VCaP (cell line): ENCODE results near the gene SLC5A9.

ENCODE experiments used
- H3K27ac ChIP-seq: fragments of 450-650 bp; 2 replicates; pipeline ENCODE4 v1.5.1; 2017
- TF ChIP-seq, protein P1 (sequence below): fragments of 450-650 bp; conservative IDR thresholded peaks from 2 replicates; pipeline ENCODE4 v1.5.1; 2017; ENCODE audit warnings: mild to moderate bottlenecking, moderate library complexity

SLC5A9 gene

DNA sequence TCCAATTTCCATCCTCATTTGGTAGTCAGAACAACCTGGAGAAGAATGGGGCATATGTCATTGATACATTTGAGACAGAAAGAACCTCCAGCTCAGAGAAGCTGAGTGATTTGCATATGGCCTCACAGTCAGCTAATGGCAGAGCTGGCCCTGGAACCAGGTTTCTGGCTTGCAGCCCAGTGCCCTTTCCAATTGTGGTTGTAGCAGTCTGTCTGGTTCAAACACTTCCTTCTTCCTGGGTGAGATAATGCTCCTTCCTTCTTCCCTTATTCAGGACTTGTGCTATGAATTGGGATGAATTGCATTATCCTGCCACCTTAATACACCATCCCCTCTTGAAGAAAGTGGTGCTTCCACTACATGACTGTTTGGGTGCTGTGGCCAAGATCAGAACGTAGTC lies 24.2 kb downstream of the SLC5A9 start:
- TF ChIP-seq, protein P1, sequence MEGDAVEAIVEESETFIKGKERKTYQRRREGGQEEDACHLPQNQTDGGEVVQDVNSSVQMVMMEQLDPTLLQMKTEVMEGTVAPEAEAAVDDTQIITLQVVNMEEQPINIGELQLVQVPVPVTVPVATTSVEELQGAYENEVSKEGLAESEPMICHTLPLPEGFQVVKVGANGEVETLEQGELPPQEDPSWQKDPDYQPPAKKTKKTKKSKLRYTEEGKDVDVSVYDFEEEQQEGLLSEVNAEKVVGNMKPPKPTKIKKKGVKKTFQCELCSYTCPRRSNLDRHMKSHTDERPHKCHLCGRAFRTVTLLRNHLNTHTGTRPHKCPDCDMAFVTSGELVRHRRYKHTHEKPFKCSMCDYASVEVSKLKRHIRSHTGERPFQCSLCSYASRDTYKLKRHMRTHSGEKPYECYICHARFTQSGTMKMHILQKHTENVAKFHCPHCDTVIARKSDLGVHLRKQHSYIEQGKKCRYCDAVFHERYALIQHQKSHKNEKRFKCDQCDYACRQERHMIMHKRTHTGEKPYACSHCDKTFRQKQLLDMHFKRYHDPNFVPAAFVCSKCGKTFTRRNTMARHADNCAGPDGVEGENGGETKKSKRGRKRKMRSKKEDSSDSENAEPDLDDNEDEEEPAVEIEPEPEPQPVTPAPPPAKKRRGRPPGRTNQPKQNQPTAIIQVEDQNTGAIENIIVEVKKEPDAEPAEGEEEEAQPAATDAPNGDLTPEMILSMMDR: no peak
- peak overlapping the region; percentile 52 for H3K27ac ChIP-seq

DNA sequence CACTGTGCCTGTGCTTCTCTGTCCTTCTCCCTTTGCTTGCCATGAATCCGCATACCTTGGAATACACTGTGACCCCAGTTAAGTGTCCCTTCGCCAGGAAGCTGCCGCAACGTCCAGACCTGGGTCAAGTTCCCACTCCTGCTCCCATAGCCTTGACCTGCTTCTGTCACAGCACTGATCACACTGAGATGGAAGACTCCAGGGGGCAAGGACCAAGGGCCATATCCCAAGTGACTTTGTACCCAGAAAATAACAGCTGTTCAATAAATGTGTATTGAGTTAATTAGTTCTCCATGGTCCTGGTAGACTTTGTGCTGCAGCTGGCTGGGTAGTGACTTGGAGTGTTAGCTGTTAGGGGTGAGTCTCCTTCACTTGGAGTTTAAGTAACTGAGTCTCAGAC lies 25.8 kb downstream of the SLC5A9 start:
- H3K27ac ChIP-seq: no peak overlapping the region
- TF ChIP-seq, protein P1: no peak

DNA sequence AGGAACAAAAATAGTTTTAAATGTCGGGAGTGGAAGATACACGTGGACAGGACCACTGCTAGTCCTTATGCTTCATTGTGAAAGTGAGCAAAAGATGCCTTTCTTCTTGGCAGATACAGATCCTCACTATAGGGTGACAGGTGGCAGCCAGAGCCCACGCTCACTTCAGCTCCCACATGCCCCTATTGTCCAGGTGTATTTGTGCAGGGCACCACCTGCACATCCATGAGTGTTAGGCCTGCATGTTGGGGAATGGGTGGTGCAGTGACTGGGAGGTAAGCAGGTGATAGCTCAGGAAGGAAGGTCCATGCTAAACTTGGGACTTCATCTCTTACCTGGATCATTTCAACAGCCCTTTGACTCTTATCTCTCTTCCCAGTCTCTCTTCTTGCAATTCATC lies 27.4 kb downstream of the SLC5A9 start:
- TF ChIP-seq, protein P1: no peak
- peak overlapping the region; percentile 81 for H3K27ac ChIP-seq

DNA sequence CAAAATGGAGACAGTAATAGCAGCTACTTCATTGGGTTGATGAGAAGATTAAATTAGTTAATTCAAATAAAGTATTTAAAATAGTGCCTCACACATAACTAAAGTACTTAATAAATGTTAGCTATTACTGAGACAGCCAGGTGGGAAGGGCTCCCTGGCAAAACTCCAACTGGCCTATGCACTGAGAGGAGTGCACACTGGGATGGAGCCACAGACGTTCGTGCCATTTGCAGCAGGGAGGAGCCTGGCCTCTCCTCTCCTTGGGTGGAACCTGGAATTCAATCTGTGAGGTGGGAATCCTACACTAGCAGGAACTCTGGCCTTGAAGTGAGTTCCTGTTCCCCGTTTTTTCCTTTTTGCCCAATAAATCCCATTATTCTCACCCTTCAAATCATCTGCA lies 28.1 kb downstream of the SLC5A9 start:
- TF ChIP-seq, protein P1: no peak
- peak overlapping the region; percentile 81 for H3K27ac ChIP-seq

DNA sequence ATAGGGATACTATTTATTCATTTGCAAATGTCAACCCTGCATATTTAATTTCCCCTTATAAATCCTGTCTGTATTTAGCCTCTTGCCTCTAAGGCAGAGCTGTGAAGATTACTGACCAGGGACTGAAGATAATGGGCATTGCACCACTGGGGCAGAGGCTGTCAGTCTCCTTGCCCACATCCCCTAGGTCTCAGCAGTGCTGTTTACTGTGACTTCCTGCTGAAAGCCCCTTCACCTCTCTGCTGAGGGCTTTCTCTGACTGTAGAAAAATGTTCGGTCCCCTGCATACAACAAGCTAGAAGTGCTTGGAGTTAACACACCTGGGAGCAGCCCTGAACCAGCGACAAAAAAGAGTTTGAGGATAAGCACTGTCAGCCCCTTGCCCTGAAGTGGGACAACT lies 28.8 kb downstream of the SLC5A9 start:
- peak overlapping the region; percentile 81 for H3K27ac ChIP-seq
- TF ChIP-seq, protein P1: no peak

DNA sequence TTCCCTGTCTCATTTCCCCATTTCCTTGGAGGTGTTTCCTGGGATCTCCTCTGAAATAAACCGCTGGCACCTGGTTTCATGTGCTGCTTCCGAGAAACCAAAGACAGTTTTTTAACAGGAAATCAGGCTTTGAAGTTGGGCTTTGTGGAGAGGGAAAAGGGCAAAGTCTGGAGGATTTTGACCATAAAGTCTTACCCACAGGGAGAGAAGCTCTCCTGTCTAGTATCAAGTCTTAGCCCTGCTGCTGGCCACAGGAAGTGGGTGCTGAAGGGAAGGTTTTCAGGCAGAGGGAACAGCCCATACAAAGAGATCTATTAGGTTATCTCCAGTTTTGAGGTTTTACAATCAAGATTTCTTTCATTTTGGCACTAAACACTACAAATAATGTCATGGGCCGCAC lies 29.3 kb downstream of the SLC5A9 start:
- TF ChIP-seq, protein P1: no peak

DNA sequence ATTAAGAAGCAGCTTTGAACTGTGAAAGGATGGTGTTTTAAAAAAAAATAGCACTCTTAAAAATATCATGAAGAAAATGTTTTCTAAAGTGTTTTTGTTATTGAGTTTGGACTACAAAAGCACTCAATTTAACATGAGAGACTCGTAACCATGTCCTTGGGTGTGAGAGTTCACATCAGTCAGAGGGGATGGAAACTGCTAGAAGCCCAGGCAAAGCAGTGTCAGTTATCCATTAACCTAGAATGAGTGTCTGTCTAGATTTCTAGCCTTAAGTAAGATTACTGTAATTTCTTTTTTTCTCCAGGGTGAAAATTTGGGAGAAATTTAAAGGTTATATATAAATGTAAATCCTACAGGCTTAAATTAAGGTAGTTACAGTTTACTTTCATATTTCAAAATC lies 31.7 kb downstream of the SLC5A9 start:
- H3K27ac ChIP-seq: no peak overlapping the region

More for the DNA sequence above, 29.3 kb downstream of the SLC5A9 start:
- peak overlapping the region; percentile 81 for H3K27ac ChIP-seq

More for the DNA sequence above, 31.7 kb downstream of the SLC5A9 start:
- TF ChIP-seq, protein P1: no peak
